H1 (cell line): ENCODE results near the gene PRKN.

ENCODE experiments used
- CTCF ChIP-seq, 3 experiments: IDR thresholded peaks; 1 replicate in 2 of 3; 2 replicates in 1 of 3; pipeline versions ENCODE4 v1.5.1 to v1.6.1; 2011; ENCODE audit warnings: low read length in 3 of 3, mild to moderate bottlenecking in 3 of 3, inconsistent platforms in 2 of 3, low read depth in 1 of 3, moderate library complexity in 1 of 3; ENCODE audit not compliant: insufficient read depth in 1 of 3; ENCODE audit errors: control extremely low read depth in 1 of 3
- EZH2 ChIP-seq: fragments of 200-600 bp; sonication (generic); IDR thresholded peaks from 2 replicates; pipeline ENCODE4 v1.7.1; 2012; ENCODE audit warnings: low read depth, mild to moderate bottlenecking, moderate library complexity, low read length, inconsistent platforms; ENCODE audit not compliant: severe bottlenecking
- NRF1 ChIP-seq: IDR thresholded peaks from 2 replicates; pipeline ENCODE4 v1.6.1; 2011; ENCODE audit warnings: mild to moderate bottlenecking, low read depth, low read length, improper control_type of control experiment
- TCF12 ChIP-seq: IDR thresholded peaks from 2 replicates; pipeline ENCODE4 v1.6.1; 2011; ENCODE audit warnings: low read depth, mild to moderate bottlenecking, low read length

DNA sequence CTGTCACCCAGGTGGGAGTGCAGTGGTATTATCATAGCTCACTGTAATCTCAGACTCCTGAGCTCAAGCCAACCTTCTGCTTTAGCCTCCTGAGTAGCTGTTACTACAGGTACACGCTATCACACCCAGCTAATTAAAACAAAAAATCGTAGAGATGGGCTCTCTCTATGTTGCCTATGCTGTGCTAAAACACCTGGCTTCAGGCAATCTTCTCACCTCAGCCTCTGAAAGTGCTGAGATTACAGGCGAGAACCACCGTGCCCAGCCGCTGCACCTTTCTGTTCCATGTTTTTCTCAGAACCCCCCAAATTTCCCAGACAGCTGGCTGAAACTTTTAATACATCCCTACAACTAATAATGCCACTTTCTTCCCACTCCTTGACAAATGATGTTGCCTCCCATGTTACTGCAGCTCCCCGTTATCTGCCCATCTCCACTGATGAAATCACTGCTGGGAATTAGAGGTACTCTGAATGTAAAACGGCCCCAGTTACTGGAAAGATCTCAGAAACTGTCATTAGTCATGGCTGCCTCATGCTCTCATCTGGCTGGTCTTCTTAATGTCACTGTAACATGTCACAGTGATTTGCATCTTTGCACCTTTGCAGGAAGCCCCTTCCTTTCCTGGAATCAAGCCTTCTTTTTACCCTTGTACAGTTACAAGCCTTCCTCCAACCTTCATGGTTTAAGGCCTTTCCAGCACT lies 697.5 kb downstream of the PRKN start:
- no peak for TF ChIP-seq CTCF (IDR thresholded peaks at IDR 0.05; ENCODE audit: control extremely low read depth in 1 of 3, insufficient read depth in 1 of 3, low read depth in 1 of 3, low read length in 3 of 3)
- no peak for TF ChIP-seq EZH2
- TF ChIP-seq TCF12 = no peak
- TF ChIP-seq NRF1 = no peak
